ENCODE data around the gene CLSTN3.

The CLSTN3 gene

DNA sequence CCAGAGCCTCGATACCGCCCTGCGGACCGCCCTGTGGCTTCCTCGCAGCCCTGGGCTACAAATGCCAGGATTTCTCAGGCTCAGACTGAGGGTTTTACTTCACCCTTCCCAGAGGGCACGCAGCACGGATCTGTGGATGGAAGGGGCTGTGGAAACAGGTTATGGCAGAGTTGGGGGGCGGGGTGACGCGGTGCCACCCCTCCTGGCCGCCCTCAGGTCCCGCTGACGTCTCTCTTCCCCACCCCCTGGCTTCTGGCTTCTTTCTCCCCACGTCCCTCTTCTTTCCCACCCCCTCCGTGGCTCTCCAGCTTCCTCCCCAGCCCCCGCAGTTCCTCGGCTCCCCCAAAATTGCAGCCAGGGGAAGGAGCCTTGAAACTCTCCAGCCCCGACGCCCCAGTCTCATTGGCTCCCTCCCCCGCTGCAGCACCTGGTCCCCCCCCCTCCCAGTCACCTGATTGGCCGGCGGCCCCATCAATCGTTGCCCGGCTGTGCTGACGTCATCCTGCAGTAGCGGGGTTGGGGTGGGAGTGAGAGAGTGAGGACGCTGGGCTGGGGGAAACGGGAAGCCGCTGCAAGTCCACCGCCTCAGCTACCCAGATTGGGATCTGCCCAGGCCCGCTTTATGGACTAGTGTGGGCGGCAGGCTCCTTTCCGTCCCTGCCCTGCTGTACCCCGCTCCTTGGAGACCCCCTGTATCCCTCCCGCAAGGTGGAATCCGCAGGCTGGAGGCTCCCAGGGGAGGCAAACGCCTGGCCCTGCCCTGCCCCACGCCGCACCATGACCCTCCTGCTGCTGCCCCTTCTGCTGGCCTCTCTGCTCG, at the start of gene CLSTN3:
Gene CLSTN3, plus strand, starts transcription at position 500 of the 820 bp plus-strand sequence. Its CDS starts 278 bp downstream, at position 778.
- DNase-seq, result peak; percentile 65 to 77

DNA sequence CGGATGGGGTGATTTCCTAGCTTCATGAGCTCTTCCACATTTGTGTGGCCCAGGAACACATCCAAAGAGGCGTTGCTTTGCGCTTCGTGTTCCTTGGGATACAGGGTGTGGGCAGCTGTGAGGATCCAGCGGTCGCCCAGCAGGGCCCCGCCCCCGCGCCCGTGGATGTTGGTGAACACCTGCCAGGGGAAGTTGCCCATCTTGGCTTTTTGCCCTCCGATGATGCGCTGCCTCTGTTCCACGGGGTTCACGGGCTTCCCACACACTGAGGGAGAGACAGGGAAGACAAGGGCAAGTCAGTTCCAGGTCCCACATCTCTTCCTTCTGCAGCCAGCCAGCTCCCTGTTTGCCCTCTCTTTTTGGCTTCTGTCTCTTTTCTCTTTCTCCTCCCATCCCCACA, 49.1 kb upstream of the CLSTN3 start:
- DNase-seq, result no peak

DNA sequence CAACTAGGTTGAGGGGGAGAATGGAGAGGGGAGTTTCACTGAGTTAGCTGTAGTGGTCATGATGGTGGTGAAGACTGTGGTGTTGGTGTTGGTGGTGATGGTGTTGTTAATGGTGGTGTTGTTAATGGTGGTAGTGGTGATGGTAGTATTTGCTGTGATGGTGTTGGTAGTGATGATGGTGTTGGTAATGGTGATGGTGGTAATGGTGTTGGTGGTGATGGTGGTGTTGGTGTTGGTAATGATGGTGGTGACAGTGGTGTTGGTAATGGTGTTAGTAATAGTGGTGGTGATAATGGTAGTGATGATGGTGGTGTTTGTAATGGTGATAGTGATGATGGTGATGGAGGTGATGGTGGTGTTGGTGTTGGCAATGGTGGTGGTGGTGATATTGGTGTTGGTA, 47.0 kb upstream of the CLSTN3 start:
- no peak for DNase-seq

DNA sequence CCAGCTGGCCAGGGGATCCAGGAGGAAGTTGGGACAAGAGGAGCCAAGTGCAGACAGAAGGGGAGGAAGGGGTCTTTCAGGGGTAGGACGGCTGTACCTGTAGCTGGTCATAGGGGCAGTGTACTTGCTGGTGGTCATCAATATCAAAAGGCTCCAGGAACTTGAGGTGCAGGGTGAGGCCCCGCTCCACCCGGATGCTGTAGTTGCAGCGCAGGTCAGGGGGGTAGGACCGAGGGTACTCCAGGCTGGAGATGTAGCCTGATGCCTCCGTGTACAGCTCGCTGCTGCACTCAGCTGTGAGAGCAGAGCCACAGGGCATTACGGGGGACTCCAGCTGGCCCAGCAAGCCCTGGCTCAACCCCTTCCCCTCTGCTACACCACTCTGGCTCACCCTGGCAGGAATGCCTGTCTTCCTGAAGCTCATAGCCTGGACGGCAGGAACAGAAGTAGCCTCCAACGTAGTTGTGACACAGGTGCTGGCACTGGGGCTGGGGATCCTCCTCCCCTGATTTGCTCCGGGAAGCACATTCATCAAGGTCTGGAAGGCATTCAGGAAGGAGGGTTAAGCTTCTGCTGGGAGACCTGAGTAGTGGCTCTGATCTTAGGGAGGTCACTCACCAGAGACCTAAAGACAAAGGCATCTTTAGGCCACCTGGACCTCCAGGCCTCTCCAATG, 40.8 kb upstream of the CLSTN3 start:
- DNase-seq, result no peak

DNA sequence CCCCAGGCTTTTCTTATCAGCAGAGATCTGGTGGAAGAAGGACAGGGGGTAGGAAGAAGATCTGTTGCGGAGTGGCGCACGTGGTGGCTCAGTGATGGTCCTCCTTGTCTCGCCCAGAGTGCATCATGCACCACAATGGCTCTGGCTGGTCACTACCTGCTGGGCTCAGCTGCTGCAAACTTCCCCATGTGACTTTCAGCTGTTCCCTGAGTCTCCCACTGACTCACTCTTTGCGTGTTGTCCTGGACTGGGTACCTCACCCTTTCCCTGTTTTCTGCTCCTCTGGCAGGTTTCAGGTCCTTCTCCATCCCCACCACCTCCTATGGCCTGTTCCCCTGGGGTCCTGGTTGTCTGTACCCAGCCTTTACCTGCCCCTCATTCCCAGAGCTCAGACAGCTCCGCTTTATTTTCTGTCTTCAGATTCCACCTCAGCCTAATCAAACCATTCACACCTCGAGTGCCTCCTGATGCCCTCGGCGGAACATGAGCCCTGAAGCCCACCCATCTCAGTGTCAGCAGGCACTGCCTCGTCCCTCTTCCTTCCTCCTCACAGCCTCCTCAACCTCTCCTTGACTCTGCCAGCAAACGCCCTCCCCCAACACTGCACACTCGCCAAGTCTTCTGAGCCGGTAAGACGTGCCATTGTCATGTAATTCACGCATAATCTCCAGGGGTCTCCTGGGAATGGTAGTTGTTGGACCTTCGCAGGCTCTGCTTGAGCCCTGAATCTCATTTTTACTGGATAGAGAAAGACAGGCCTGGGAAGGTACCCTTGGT, 39.8 kb upstream of the CLSTN3 start:
- DNase-seq, result no peak

DNA sequence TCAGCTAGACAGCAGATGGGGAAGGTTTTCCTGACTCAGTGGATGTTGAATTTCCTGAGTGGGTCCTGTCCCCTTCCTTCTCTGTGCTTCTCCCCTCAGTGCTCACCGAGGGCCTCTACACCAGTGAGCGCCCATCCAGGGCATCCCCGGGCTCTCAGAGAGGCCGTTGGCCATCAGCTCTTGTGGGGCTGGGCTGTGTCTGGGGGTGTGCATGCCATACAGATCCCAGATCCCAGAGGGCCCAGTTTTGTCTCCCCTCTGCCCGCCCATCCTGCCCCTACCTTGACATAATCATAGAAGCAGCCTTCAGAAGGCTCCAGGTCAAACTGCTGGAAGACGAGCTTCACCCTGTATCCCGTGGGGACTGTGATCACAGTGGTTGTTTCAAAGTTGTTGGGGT, 39.0 kb upstream of the CLSTN3 start:
- DNase-seq, result no peak

DNA sequence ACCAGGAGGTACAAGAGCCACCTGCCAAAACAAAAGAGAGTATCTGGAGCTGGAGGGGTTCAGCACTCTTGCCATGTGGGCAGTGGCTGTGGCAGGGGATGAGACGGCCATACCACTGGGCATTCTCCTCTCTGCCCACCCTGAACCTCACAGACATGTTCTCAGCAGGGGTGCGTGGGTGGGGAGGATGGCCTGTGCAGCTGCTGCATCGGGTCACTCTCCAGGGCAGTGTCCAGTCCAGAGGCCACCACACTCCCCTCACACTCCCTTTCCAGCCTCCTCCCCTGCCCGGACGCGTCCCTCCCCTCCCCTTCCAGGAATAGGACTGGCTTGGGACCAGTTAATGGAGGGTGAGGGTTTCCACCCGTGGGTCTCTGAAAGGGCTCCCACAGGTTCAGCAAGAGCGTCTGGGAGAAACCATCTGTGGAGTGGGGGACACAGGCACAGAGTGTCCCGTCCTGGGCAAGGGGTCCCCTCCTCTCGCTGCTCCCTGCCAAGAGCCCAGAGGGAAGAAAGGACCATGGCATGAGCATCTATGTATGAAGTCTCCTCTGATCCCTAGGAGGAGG, 38.4 kb upstream of the CLSTN3 start:
- no peak for DNase-seq

DNA sequence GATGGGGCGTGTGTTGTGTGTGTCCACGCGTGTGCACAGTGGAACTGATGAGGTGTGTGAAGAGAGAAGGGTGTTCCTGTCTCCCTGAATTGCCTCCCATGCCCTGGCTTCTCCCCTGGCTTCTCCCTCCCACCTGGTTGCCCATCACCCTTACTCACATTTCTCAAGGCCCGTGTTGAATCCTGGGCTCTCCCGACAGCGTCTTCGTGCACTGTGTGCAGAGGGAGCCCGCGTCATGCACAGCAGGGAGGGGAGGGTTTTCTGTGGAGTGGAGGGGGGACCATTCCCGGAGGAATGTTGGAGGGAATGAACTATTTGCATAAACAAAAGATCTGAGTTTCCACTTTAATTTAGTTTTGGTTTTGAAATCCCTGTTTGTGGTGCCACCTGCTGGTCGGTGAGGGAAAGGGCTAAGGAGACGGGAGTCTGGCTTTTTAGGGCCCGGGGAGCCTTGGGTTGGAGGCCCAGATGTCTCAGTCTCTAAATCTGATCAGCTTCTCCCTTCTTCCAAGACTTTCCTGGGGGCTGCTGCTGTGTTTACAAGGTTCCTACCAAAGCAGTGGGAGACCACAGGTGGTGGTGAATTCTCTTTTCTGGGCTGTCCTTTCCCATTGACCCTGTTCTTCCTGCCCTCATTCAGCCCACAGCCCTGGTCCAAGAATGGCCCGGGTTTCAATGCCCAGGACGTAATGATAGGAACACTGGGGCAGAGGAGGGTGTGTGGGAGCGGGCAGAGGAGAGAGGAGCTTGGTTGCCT, 37.8 kb upstream of the CLSTN3 start, which contains the start of gene C1R:
Gene C1R, minus strand, starts transcription at position 217 of the 757 bp plus-strand sequence. Its CDS starts 57 bp downstream, at position 160.
- DNase-seq, result peak; percentile 65 to 71

DNA sequence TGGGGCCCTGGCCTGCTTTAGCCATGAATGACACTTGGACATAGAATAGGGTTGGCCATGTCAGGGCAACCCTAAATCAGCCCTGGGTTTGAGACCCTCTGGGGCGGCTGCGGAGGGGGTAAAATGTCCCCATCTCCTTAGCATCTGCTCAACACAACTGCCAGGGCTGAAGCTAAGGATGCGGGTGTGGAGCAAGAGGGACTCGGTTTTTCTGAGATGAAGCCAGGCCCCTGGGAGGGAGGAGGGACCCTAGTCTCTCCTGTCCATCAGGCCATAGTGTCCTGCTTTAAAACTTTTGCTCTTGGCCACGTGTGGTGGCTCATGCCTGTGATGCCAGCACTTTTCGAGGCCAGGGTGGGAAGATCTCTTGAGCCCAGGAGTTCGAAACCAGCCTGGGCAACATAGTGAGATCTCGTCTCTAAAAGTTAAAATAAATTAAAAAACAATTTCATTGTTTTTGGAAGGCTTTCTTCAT, 37.1 kb upstream of the CLSTN3 start:
- no peak for DNase-seq

DNA sequence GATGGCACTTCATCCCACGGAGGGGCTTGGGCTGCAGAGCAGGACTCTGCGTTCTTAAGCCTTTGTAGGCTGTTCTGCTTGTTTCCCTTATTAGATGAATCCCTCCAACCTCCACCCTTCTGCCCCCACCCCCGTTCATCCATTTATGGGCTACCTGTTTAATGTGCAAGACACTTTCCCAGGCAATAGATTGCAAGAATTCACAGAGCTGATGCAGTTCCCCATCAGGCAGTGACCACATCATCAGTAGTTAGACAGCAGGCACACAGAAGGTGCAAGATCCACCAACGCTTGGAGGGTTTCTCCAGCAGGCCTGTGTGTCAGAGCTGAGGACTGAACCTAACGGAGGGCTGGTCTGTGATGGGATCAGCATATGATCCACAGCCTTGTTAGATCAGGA, 36.7 kb upstream of the CLSTN3 start:
- DNase-seq, result no peak

DNA sequence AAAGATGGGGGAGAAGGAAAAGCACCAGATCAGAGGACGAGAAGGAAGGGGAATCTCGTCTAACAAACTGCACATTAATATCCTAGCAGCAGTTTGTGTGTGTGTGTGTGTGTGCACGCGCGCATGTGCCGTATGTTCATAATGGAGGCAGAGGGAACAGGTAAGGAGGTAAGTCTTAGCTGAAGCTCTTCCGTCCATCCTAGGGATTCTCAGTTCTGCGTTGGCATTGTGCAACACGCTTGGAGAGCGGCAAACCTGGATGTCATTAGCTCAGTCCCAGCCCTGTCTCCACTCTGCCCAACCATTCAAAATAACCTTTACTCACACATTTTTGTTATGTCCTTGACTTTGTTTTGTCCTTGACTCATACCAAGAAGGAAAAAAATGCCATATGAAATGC, 36.3 kb upstream of the CLSTN3 start:
- DNase-seq, result no peak

DNA sequence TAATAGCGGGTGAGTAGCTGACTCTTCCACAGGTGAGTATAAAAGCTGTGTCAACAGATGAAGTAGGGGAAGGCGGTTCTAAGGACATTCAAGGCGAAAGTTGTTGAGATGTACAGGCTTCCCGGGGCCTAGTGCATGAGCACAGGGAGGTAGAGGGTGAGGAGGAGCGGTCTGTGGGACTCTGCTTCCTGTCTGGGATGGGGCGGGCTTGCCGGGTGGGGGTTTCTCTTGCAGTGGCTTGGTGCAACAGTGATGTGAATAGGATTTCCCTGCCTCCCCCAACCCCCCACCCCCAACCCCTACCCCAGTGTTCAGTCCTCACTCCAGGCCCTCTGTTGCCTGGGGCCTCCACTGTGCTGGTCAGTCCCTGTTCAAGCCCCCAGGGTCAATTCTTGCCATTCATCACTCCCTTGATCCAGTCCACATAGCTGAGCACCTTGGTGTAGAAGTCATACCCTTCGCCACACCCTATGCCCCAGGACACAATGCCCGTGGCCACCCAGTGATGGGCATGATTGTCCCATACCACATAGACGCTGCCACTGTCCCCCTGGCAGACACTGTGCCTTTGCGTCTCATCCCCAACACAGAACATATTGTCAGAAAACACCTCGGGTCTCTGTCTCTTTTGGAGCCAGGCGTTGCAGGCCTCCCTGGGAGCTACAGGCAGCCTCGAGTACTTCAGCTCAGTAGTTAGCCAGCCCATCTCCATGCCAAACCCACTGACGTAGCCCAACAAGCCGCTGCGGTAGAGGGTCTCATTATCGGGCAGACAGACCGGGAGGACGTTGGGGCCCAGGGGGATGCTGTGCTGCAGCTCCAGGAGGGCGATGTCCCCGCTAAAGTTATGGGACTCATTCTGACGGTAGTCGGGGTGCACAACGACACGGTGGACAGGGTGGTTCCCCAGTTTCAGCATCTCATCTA, 33.9 kb upstream of the CLSTN3 start:
- no peak for DNase-seq

DNA sequence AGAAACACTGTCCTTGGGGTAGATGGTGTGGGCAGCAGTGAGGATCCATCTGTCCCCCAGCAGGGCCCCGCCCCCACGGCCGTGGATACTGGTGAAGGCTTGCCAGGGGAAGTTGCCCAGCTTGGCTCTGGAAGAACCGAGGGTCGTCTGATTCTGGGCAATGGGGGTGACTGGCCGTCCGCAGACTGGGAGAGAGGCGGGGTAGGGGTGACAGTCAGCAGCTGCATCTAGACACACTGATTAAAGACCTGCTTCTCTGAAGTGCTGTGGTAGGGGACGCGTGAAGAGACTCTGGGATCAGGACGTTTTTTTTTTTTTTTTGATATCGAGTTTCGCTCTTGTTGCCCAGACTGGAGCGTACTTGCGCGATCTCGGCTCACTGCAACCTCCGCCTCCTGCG, 33.2 kb upstream of the CLSTN3 start:
- no peak for DNase-seq

DNA sequence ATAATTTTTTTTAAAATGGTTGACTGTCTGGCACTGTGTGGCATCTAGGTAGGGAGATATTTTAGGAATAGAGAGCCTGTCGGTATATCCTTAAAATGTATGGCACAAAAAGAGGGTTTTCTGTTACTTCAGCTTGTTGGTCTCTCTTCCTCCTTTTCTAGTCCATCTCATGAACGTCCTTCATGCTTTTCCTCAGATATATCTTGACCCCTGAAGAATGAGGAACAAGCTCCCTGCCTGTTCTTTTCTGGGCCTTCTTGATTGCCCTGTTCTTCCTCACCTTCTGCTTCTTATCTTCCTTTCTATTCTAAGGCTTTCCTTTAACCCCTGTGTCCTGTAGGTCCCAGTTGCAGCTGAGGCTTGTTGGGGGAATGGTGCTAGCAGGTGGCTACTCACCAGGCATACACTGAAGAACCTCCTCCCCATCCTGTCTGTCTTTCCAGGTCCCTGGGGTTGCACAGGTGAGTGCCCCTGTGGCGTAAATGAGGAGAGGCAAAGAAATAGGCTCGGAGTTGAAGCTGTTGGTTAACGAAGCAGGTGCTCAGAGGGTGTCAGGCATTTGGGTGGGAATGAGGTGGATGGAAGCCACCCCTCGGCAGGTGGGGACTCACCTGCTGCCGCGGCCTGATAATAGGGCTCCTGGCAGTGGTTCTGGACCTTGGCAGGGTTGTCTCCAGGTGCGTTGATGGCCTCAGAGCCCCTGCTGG, 30.7 kb upstream of the CLSTN3 start:
- DNase-seq, result no peak

DNA sequence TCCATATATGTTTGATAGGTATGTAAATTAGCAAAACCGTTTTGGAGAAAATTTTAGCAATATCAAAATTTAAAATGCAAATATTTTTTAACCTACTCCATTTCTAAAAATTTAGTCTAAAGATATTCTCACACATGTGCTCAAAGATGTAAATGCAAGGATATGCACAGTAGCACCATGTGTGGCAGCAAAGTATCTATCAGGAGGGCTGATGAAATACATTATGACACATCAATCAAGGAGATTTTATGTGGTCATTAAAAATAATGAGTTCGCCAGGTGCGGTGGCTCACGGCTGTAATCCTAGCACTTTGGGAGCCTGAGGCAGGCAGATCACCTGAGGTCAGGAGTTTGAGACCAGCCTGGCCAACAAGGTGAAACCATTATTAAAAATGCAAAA, 29.9 kb upstream of the CLSTN3 start:
- DNase-seq, result no peak

DNA sequence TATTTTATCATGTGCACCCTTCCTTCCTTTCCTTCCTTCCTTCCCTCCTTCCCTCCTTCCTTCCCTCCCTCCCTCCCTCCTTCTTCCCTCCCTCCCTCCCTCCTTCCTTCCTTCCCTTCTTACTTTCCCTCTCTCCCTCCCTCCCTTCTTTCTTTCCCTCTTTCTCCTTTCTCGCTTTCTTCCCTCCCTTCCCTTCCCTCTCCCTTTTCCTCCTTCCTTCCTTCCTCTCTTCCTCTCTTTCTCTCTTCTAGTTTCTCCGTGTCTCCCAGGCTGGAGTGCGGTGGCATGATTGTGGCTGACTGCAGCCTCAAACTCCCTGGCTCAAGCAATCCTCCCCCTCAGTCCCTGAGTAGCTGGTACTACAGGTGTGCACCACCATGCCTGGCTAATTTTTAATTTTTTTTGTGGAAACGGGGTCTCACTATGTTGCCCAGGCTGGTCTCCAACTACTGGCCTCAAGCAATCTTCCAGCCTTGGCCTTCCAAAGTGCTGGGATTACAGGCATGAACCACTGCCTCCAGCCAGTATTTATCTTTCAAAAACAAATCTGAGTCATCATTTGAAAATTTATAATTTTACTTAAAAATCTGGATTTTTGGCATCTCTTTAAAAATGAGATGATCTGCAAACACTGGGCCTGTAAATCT, 29.0 kb upstream of the CLSTN3 start:
- no peak for DNase-seq

DNA sequence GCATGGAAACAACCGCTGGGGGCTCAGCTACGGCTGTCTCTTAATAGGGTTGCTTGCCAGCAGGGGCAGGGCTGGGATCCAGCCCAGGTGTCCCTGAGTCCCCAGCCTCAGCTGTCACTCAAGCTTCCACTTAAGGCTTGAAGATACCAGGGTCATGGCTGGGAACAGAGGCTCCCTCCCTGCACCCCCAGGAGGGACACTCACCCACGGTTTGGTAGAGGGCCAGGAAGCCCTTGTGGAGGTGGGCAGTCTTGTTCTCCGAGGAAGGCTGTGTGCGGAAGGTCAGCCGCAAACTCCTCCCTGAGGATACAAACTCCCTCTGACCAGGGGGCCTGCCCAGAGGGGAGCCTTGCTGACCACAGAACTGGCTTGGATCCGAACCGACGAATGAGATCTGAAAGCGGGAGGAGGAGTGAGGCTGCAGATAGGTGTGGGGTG, 28.5 kb upstream of the CLSTN3 start:
- DNase-seq, result no peak

DNA sequence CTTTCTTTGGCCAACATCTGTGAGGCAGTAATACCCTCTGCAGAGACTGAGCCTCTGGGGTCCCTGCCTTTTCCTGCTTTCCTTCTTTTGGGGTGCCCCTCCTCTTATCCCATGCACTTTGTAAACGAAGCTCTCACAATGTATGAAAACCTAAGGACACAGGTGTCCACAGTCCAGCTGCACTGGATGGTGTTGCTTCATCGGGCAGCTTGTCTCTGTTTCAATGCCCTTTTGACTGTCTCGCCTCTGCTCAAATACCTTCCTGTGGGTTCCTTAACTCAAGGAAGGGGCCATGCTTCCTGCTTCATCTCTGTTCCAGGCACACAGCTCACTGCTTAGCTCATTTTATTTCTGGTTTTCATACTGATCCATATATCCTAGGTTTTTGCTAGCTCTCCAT, 27.6 kb upstream of the CLSTN3 start:
- no peak for DNase-seq

DNA sequence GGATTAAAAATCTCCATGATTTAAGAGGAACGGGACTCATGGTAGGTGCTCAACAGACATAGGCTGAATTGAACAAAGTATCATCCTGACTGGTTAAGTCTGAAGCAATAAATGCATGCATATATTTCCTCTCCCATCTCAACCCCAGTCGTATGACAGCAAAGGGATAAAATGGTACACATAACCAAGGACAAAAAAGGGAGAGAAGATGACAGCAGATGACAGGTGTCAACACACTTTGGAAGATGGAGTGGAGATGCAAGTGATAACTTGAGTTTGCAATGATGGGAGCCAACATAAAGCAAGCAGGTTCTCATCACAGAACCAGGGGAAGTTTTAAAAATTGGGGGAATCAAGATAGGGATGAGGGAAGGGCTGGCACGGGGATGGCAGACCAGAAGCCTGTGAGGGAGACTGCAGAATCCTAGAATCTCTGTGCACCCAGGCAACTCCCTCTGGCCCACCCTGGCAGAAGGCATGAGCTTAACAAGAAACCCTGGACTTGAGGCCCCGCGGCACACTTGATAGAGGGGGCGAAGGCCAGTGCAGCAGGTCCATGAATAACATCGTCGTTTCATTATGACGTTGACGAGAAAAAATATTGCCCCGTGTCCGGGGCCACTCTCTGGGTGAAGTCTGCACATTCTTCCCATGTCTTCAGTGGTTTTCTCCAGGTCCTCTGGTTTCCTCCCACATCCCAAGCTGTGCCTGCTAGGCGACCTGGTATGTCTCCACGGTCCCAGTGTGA, 26.2 kb upstream of the CLSTN3 start:
- DNase-seq, result no peak
